HL-60 (cell line): ENCODE measurements around the gene SMAD7.

Experiments
- DNase-seq, 2 experiments: peaks; one replicate each; pipeline ENCODE4 v3.0.0-alpha.2; 2010 to 2020; ENCODE audit warnings: low read depth in 1 of 2, low spot score in 1 of 2
- H3K27ac ChIP-seq: fragments of 250-450 bp; sonication (Bioruptor Pico); replicated peaks from 2 replicates; pipeline ENCODE4 v1.5.1; 2020; ENCODE audit warnings: mild to moderate bottlenecking, moderate library complexity
- H3K27me3 ChIP-seq: fragments of 250-450 bp; sonication (Bioruptor Pico); 2 replicates; pipeline ENCODE4 v1.5.1; 2021; ENCODE audit warnings: mild to moderate bottlenecking, moderate library complexity; ENCODE audit not compliant: insufficient read depth, poor library complexity, severe bottlenecking
- H3K4me3 ChIP-seq: replicated peaks from 2 replicates; pipeline ENCODE4 v1.5.1; 2011; ENCODE audit warnings: mild to moderate bottlenecking, control low read depth, low read length; ENCODE audit not compliant: insufficient read depth
- CTCF ChIP-seq: IDR thresholded peaks from one replicate; pipeline ENCODE4 v1.5.1; 2011; ENCODE audit warnings: low read length, control low read depth, inconsistent platforms; ENCODE audit not compliant: insufficient read depth
- GABPA ChIP-seq: IDR thresholded peaks from 2 replicates; pipeline ENCODE4 v1.6.1; 2012; ENCODE audit warnings: low read depth
- POLR2AphosphoS5 ChIP-seq: IDR thresholded peaks from 2 replicates; pipeline ENCODE4 v1.6.1; 2012; ENCODE audit warnings: low read depth
- REST ChIP-seq: IDR thresholded peaks from 2 replicates; pipeline ENCODE4 v1.6.1; 2012; ENCODE audit warnings: low read depth; ENCODE audit not compliant: insufficient replicate concordance
- SPI1 ChIP-seq: IDR thresholded peaks from 2 replicates; pipeline ENCODE4 v1.6.1; 2012; ENCODE audit warnings: low read depth, mild to moderate bottlenecking, borderline replicate concordance

The SMAD7 gene

GRCh38 chr18:48963586-48964470 lies 13.1 kb upstream of the SMAD7 start:
- no peaks in the 10 kb centered on the region for H3K27me3 ChIP-seq
- H3K27ac ChIP-seq, result no peak overlapping the region
- no peak overlapping the region for H3K4me3 ChIP-seq
- no peak for TF ChIP-seq REST
- TF ChIP-seq SPI1, result no peak
- no peak for TF ChIP-seq GABPA
- TF ChIP-seq CTCF, result no peak
- TF ChIP-seq POLR2AphosphoS5, result no peak
- DNase-seq, result no peak

GRCh38 chr18:48962994-48963561 lies 12.3 kb upstream of the SMAD7 start:
- no peak for TF ChIP-seq REST
- TF ChIP-seq SPI1, result no peak
- TF ChIP-seq CTCF, result no peak
- no peak for TF ChIP-seq GABPA
- no peak for TF ChIP-seq POLR2AphosphoS5
- H3K27ac ChIP-seq, result no peak overlapping the region

GRCh38 chr18:48962252-48962993 lies 11.7 kb upstream of the SMAD7 start:
- no peak overlapping the region for H3K4me3 ChIP-seq
- DNase-seq, result no peak
- no peaks in the 10 kb centered on the region for H3K27me3 ChIP-seq
- TF ChIP-seq CTCF, result no peak
- TF ChIP-seq POLR2AphosphoS5, result no peak
- no peak for TF ChIP-seq SPI1
- no peak for TF ChIP-seq REST
- no peak for TF ChIP-seq GABPA
- H3K27ac ChIP-seq, result no peak overlapping the region

More at GRCh38 chr18:48962994-48963561, 12.3 kb upstream of the SMAD7 start:
- DNase-seq, result no peak
- no peak overlapping the region for H3K4me3 ChIP-seq
- H3K27me3 ChIP-seq, result no peaks in the 10 kb centered on the region
